HepG2 (cell line): Measurements from ENCODE around the gene C1QBP. TPM values are rescaled to one million over a fixed set of nuclear protein-coding genes. Genes with fewer than 3 reads are reported as not detected.
A peak's percentile ranks its signal among the peaks of the same experiment; 100 is the strongest.

ENCODE experiments used
- FOXP1 ChIP-seq, 2 experiments: fragments of 450-650 bp in 1 of 2; IDR thresholded peaks; 2 replicates each; pipeline ENCODE4 v1.6.1; 2017 to 2018; ENCODE audit warnings: antibody characterized with exemption in 1 of 2
- HDAC1 ChIP-seq: sonication (generic); formaldehyde crosslinking; IDR thresholded peaks from 2 replicates; pipeline ENCODE4 v1.5.1; 2020; ENCODE audit warnings: mild to moderate bottlenecking, missing genetic modification reagents
- HNRNPH1 ChIP-seq: fragments of 200-400 bp; formaldehyde crosslinking; optimal IDR thresholded peaks from 2 replicates; pipeline ENCODE3; 2017; ENCODE audit warnings: mild to moderate bottlenecking, low read depth, low read length
- HOXA7 ChIP-seq: sonication (generic); formaldehyde crosslinking; IDR thresholded peaks from 2 replicates; pipeline ENCODE4 v1.8.1; 2022; ENCODE audit warnings: mild to moderate bottlenecking, missing genetic modification reagents, moderate library complexity
- HOXA9 ChIP-seq: sonication (generic); formaldehyde crosslinking; IDR thresholded peaks from 2 replicates; pipeline ENCODE4 v1.8.1; 2022; ENCODE audit warnings: missing genetic modification reagents, mild to moderate bottlenecking, moderate library complexity, borderline replicate concordance
- NR1H2 ChIP-seq: sonication (generic); formaldehyde crosslinking; IDR thresholded peaks from 2 replicates; pipeline ENCODE4 v1.8.1; 2022; ENCODE audit warnings: low read depth, missing genetic modification reagents, borderline replicate concordance
- PRMT3 ChIP-seq: sonication (generic); formaldehyde crosslinking; IDR thresholded peaks from 2 replicates; pipeline ENCODE4 v1.8.1; 2022; ENCODE audit warnings: low read depth, mild to moderate bottlenecking, moderate library complexity, missing genetic modification reagents, borderline replicate concordance
- SSRP1 ChIP-seq: IDR thresholded peaks from 2 replicates; pipeline ENCODE4 v1.6.1; 2016; ENCODE audit warnings: control low read depth
- ZNF20 ChIP-seq: sonication (generic); formaldehyde crosslinking; IDR thresholded peaks from 2 replicates; pipeline ENCODE4 v1.4.0; 2020; ENCODE audit warnings: mild to moderate bottlenecking, moderate library complexity, missing genetic modification reagents
- polyA plus RNA-seq, 8 experiments: library from polyadenylated mRNA; depleted of rRNA in 3 of 8; stranded (reverse) in 7 of 8; unstranded in 1 of 8; fragments of >200 nt; fragmentation: Illumina TruSeq in 4 of 8; extraction: Trizol in 4 of 8; gene quantifications; 2 replicates each; pipeline versions ENCODE4 v1.2.1 to v1.2.3, GENCODE V29; 2011 to 2016; ENCODE audit warnings: low read depth in 4 of 8, missing spikeins in 1 of 8, mixed read lengths in 1 of 8; ENCODE audit not compliant: insufficient read depth in 1 of 8
- total RNA-seq, 5 experiments: library from RNA; depleted of rRNA; stranded (reverse); fragments of >200 nt; fragmentation: Illumina TruSeq; extraction: Trizol; gene quantifications; 2 replicates each; pipeline ENCODE4 v1.2.3, GENCODE V29; 2016; ENCODE audit warnings: low read depth in 1 of 5
- TF ChIP-seq, protein P1 (sequence below): IDR thresholded peaks from 2 replicates; pipeline ENCODE4 v1.6.1; 2018; ENCODE audit warnings: missing genetic modification reagents
- TF ChIP-seq, protein P2 (sequence below): sonication (generic); formaldehyde crosslinking; IDR thresholded peaks from 2 replicates; pipeline ENCODE4 v1.4.0; 2020; ENCODE audit warnings: missing genetic modification reagents
- TF ChIP-seq, protein P3 (sequence below): sonication (generic); formaldehyde crosslinking; IDR thresholded peaks from 2 replicates; pipeline ENCODE4 v1.4.0; 2020; ENCODE audit warnings: missing genetic modification reagents
- TF ChIP-seq, protein P4 (sequence below): sonication (generic); formaldehyde crosslinking; IDR thresholded peaks from 2 replicates; pipeline ENCODE4; 2020; ENCODE audit warnings: missing genetic modification reagents, mild to moderate bottlenecking, borderline replicate concordance
- TF ChIP-seq, protein P5 (sequence below): sonication (generic); formaldehyde crosslinking; IDR thresholded peaks from 2 replicates; pipeline ENCODE4 v1.9.0; 2021; ENCODE audit warnings: mild to moderate bottlenecking, missing genetic modification reagents

The C1QBP gene
- total and polyA plus RNA-seq, 2 of the 13 experiments (the other 11 are each of a cell fraction or from before 2014, with no cell fraction given), result 219 to 680 TPM

DNA sequence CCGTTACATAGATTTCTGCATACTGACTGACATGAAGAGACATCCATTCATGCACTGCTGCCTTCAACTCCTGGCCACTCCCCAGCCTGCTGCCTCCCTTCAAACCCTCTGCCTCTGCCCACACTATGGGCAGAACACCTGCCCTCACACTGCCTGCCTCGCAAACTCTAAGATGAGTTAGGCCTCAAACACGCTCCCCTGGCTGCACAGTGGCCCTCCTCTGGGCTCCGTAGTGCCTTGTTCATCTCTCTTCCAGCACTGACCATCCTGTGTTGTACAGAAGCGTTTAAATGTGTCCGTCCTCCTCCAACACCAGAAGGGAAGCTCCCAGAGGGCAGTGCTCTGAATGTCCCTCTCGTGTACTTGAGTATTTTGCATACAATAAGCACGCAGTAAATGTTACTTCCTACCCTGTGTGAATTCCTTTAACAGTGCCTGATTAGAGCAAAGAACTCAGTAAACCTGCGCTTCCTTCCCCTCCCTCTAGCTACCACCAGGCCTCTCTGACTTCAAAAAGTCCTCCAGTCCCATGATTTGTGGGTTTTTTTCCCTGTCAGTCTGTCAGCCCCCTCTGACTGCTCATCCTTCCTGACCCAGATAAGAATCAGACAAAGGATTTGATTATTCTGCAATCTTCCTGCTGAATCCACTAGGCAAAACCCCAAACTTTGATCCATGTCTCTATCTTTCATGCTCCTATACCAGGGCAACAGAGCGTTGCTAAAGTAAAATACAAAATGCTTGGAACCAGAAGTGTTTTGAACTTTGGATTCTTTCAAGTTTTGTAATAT lies 26.0 kb upstream of the C1QBP start (continued):
- TF ChIP-seq, protein P1, sequence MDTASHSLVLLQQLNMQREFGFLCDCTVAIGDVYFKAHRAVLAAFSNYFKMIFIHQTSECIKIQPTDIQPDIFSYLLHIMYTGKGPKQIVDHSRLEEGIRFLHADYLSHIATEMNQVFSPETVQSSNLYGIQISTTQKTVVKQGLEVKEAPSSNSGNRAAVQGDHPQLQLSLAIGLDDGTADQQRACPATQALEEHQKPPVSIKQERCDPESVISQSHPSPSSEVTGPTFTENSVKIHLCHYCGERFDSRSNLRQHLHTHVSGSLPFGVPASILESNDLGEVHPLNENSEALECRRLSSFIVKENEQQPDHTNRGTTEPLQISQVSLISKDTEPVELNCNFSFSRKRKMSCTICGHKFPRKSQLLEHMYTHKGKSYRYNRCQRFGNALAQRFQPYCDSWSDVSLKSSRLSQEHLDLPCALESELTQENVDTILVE (CRISPR knock-in tag), result peak; percentile 43; the same call in 1 of the 2 replicates
- TF ChIP-seq, protein P2, sequence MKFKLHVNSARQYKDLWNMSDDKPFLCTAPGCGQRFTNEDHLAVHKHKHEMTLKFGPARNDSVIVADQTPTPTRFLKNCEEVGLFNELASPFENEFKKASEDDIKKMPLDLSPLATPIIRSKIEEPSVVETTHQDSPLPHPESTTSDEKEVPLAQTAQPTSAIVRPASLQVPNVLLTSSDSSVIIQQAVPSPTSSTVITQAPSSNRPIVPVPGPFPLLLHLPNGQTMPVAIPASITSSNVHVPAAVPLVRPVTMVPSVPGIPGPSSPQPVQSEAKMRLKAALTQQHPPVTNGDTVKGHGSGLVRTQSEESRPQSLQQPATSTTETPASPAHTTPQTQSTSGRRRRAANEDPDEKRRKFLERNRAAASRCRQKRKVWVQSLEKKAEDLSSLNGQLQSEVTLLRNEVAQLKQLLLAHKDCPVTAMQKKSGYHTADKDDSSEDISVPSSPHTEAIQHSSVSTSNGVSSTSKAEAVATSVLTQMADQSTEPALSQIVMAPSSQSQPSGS (CRISPR knock-in tag), result no peak
- TF ChIP-seq FOXP1 (IDR thresholded peaks at IDR 0.05) (no peak), FOXP1 (CRISPR knock-in tag; IDR thresholded peaks at IDR 0.05) (no peak; the same call in 1 of the 2 replicates), SSRP1 (CRISPR knock-in tag) (0 out of 2 replicates have a peak, but pooled peaks have one; percentile 20), HOXA9 (CRISPR knock-in tag) (no peak), HOXA7 (CRISPR knock-in tag) (no peak), ZNF20 (CRISPR knock-in tag) (no peak), PRMT3 (CRISPR knock-in tag) (no peak), NR1H2 (no peak), HNRNPH1 (no peak), HDAC1 (peak; percentile 54; the same call in 1 of the 2 replicates)
- TF ChIP-seq, protein P3, sequence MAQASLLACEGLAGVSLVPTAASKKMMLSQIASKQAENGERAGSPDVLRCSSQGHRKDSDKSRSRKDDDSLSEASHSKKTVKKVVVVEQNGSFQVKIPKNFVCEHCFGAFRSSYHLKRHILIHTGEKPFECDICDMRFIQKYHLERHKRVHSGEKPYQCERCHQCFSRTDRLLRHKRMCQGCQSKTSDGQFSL (CRISPR knock-in tag), result 0 out of 2 replicates have a peak, but pooled peaks have one; percentile 21
- TF ChIP-seq, protein P4, sequence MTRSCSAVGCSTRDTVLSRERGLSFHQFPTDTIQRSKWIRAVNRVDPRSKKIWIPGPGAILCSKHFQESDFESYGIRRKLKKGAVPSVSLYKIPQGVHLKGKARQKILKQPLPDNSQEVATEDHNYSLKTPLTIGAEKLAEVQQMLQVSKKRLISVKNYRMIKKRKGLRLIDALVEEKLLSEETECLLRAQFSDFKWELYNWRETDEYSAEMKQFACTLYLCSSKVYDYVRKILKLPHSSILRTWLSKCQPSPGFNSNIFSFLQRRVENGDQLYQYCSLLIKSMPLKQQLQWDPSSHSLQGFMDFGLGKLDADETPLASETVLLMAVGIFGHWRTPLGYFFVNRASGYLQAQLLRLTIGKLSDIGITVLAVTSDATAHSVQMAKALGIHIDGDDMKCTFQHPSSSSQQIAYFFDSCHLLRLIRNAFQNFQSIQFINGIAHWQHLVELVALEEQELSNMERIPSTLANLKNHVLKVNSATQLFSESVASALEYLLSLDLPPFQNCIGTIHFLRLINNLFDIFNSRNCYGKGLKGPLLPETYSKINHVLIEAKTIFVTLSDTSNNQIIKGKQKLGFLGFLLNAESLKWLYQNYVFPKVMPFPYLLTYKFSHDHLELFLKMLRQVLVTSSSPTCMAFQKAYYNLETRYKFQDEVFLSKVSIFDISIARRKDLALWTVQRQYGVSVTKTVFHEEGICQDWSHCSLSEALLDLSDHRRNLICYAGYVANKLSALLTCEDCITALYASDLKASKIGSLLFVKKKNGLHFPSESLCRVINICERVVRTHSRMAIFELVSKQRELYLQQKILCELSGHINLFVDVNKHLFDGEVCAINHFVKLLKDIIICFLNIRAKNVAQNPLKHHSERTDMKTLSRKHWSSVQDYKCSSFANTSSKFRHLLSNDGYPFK (CRISPR knock-in tag), result no peak
- TF ChIP-seq, protein P5, sequence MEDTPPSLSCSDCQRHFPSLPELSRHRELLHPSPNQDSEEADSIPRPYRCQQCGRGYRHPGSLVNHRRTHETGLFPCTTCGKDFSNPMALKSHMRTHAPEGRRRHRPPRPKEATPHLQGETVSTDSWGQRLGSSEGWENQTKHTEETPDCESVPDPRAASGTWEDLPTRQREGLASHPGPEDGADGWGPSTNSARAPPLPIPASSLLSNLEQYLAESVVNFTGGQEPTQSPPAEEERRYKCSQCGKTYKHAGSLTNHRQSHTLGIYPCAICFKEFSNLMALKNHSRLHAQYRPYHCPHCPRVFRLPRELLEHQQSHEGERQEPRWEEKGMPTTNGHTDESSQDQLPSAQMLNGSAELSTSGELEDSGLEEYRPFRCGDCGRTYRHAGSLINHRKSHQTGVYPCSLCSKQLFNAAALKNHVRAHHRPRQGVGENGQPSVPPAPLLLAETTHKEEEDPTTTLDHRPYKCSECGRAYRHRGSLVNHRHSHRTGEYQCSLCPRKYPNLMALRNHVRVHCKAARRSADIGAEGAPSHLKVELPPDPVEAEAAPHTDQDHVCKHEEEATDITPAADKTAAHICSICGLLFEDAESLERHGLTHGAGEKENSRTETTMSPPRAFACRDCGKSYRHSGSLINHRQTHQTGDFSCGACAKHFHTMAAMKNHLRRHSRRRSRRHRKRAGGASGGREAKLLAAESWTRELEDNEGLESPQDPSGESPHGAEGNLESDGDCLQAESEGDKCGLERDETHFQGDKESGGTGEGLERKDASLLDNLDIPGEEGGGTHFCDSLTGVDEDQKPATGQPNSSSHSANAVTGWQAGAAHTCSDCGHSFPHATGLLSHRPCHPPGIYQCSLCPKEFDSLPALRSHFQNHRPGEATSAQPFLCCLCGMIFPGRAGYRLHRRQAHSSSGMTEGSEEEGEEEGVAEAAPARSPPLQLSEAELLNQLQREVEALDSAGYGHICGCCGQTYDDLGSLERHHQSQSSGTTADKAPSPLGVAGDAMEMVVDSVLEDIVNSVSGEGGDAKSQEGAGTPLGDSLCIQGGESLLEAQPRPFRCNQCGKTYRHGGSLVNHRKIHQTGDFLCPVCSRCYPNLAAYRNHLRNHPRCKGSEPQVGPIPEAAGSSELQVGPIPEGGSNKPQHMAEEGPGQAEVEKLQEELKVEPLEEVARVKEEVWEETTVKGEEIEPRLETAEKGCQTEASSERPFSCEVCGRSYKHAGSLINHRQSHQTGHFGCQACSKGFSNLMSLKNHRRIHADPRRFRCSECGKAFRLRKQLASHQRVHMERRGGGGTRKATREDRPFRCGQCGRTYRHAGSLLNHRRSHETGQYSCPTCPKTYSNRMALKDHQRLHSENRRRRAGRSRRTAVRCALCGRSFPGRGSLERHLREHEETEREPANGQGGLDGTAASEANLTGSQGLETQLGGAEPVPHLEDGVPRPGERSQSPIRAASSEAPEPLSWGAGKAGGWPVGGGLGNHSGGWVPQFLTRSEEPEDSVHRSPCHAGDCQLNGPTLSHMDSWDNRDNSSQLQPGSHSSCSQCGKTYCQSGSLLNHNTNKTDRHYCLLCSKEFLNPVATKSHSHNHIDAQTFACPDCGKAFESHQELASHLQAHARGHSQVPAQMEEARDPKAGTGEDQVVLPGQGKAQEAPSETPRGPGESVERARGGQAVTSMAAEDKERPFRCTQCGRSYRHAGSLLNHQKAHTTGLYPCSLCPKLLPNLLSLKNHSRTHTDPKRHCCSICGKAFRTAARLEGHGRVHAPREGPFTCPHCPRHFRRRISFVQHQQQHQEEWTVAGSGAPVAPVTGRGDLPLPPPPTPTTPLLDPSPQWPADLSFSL (CRISPR knock-in tag), result no peak
